ENCODE data around the gene XRCC5.

The XRCC5 gene

GRCh38 chr2:216159144-216159543 is 50.0 kb downstream of the XRCC5 start:
- H3K27ac ChIP-seq = no peak overlapping the region
- intact Hi-C loops (cut with DNase I; ENCODE audit: low total_unique reads) = no loop called here
- H3K27me3 ChIP-seq = no peaks in the 10 kb centered on the region
- H3K9me3 ChIP-seq = no peaks in the 10 kb centered on the region
- peaks cover 65 to 90% (median 70%) of the 10 kb centered on the region in 3 donors for H3K36me3 ChIP-seq
- no peak overlapping the region for H3K4me3 ChIP-seq
- no peak for DNase-seq
- no peak for TF ChIP-seq CTCF (IDR thresholded peaks at IDR 0.05)
- H3K4me1 ChIP-seq = no peaks in the 10 kb centered on the region

GRCh38 chr2:216159646-216160045 is 50.5 kb downstream of the XRCC5 start:
- Histone ChIP-seq H3K36me3 (peaks cover 70 to 90% (median 70%) of the 10 kb centered on the region in 3 donors), H3K27ac (no peak overlapping the region), H3K4me1 (no peaks in the 10 kb centered on the region), H3K27me3 (no peaks in the 10 kb centered on the region), H3K9me3 (no peaks in the 10 kb centered on the region), H3K4me3 (no peak overlapping the region)
- intact Hi-C loops (cut with DNase I; ENCODE audit: low total_unique reads) = no loop called here
- no peak for DNase-seq
- TF ChIP-seq CTCF (IDR thresholded peaks at IDR 0.05) = no peak

- Histone ChIP-seq H3K4me3 (no peak overlapping the region), H3K9me3 (no peaks in the 10 kb centered on the region), H3K36me3 (peaks cover 66 to 90% (median 78%) of the 10 kb centered on the region in 3 donors), H3K4me1 (no peaks in the 10 kb centered on the region), H3K27ac (no peak overlapping the region), H3K27me3 (no peaks in the 10 kb centered on the region)
- intact Hi-C loops (cut with DNase I; ENCODE audit: low total_unique reads) = no loop called here
- DNase-seq = no peak
- no peak for TF ChIP-seq CTCF (IDR thresholded peaks at IDR 0.05)
Observed at GRCh38 chr2:216160786-216161185, 51.6 kb downstream of the XRCC5 start.

- H3K36me3 ChIP-seq = peaks cover 57 to 90% (median 73%) of the 10 kb centered on the region in 3 donors
Observed at GRCh38 chr2:216161967-216162366, 52.8 kb downstream of the XRCC5 start.

GRCh38 chr2:216163518-216163917 is 54.4 kb downstream of the XRCC5 start:
- Histone ChIP-seq H3K27ac (no peak overlapping the region), H3K27me3 (no peaks in the 10 kb centered on the region), H3K36me3 (peaks cover 66 to 93% (median 77%) of the 10 kb centered on the region in 3 donors), H3K9me3 (no peaks in the 10 kb centered on the region), H3K4me1 (no peaks in the 10 kb centered on the region), H3K4me3 (no peak overlapping the region)
- no peak for DNase-seq
- no peak for TF ChIP-seq CTCF (IDR thresholded peaks at IDR 0.05)
- intact Hi-C loops (cut with DNase I; ENCODE audit: low total_unique reads) = no loop called here

More at GRCh38 chr2:216161967-216162366, 52.8 kb downstream of the XRCC5 start:
- Histone ChIP-seq H3K4me3 (no peak overlapping the region), H3K9me3 (no peaks in the 10 kb centered on the region), H3K27ac (no peak overlapping the region), H3K27me3 (no peaks in the 10 kb centered on the region), H3K4me1 (no peaks in the 10 kb centered on the region)
- no peak for DNase-seq
- intact Hi-C loops (cut with DNase I; ENCODE audit: low total_unique reads) = no loop called here
- no peak for TF ChIP-seq CTCF (IDR thresholded peaks at IDR 0.05)

GRCh38 chr2:216164087-216164486 is 54.9 kb downstream of the XRCC5 start:
- no peaks in the 10 kb centered on the region for H3K27me3 ChIP-seq
- TF ChIP-seq CTCF (IDR thresholded peaks at IDR 0.05) = no peak
- intact Hi-C loops (cut with DNase I; ENCODE audit: low total_unique reads) = no loop called here
- no peak overlapping the region for H3K27ac ChIP-seq
- peaks cover 71 to 98% (median 83%) of the 10 kb centered on the region in 3 donors for H3K36me3 ChIP-seq
- no peak for DNase-seq
- no peaks in the 10 kb centered on the region for H3K9me3 ChIP-seq
- H3K4me1 ChIP-seq = no peaks in the 10 kb centered on the region
- H3K4me3 ChIP-seq = no peak overlapping the region
